Smooth muscle cell (in vitro differentiated cells): ENCODE data around the gene DZIP1. TPM values are rescaled to one million over a fixed set of nuclear protein-coding genes. Genes with fewer than 3 reads are reported as not detected.

Experiments
- DNase-seq: peaks from one replicate; lab custom pipeline; 2025; ENCODE audit not compliant: unreplicated experiment; lab: John Stamatoyannopoulos, UW
- H2AFZ ChIP-seq: fragments of 200-600 bp; sonication (generic); 2 replicates; pipeline ENCODE4 v1.6.0; 2016; ENCODE audit warnings: antibody characterized with exemption, low read depth, mild to moderate bottlenecking
- H3F3A ChIP-seq: fragments of 200-600 bp; sonication (generic); 2 replicates; pipeline ENCODE4 v1.6.0; 2017; ENCODE audit warnings: antibody characterized with exemption, low read depth
- H3K27ac ChIP-seq: fragments of 200-600 bp; sonication (generic); 2 replicates; pipeline ENCODE4 v1.5.1; 2016; ENCODE audit warnings: low read depth, mild to moderate bottlenecking
- H3K27me3 ChIP-seq: fragments of 200-600 bp; sonication (generic); 2 replicates; pipeline ENCODE4 v1.6.1; 2016; ENCODE audit warnings: low read depth, mild to moderate bottlenecking
- H3K36me3 ChIP-seq: fragments of 200-600 bp; sonication (generic); 2 replicates; pipeline ENCODE4 v1.5.1; 2016; ENCODE audit warnings: low read depth
- H3K4me1 ChIP-seq: fragments of 200-600 bp; sonication (generic); 2 replicates; pipeline ENCODE4 v1.5.1; 2016; ENCODE audit warnings: low read depth
- H3K4me2 ChIP-seq: fragments of 200-600 bp; sonication (generic); 2 replicates; pipeline ENCODE4 v1.6.0; 2016; ENCODE audit warnings: mild to moderate bottlenecking
- H3K4me3 ChIP-seq: fragments of 200-600 bp; sonication (generic); 2 replicates; pipeline ENCODE4 v1.5.1; 2016; ENCODE audit warnings: mild to moderate bottlenecking
- H3K79me2 ChIP-seq: fragments of 200-600 bp; sonication (generic); 2 replicates; pipeline ENCODE4 v1.6.0; 2016; ENCODE audit warnings: low read depth, mild to moderate bottlenecking
- H3K9ac ChIP-seq: fragments of 200-600 bp; sonication (generic); 2 replicates; pipeline ENCODE4 v1.6.0; 2016; ENCODE audit warnings: low read depth
- H3K9me3 ChIP-seq: fragments of 200-600 bp; sonication (generic); replicated peaks from 2 replicates; pipeline ENCODE4 v1.5.1; 2016; ENCODE audit warnings: low read depth
- H4K20me1 ChIP-seq: fragments of 200-600 bp; sonication (generic); 2 replicates; pipeline ENCODE4 v1.6.0; 2016; ENCODE audit warnings: low read depth
- CTCF ChIP-seq: fragments of 200-600 bp; sonication (generic); IDR thresholded peaks from 2 replicates; pipeline ENCODE4 v1.5.1; 2017; ENCODE audit warnings: borderline replicate concordance, mild to moderate bottlenecking, antibody characterized with exemption; ENCODE audit not compliant: insufficient read depth, poor library complexity, severe bottlenecking
- WGBS: methylation state at CpG from one replicate; pipeline ENCODE4 v1.1.7; 2016; ENCODE audit warnings: low lambda C conversion rate; 5-methylcytosine and 5-hydroxymethylcytosine counted together
- polyA plus RNA-seq: library from polyadenylated mRNA; unstranded; fragments of >200 nt; fragmentation: Nextera tagmentation; extraction: Ambion mirVana; gene quantifications from 2 replicates; pipeline ENCODE4 v1.2.1, GENCODE V29; 2016
- total RNA-seq: library from RNA; depleted of rRNA; stranded (reverse); fragments of >200 nt; gene quantifications from 2 replicates; pipeline ENCODE4 v1.2.3, GENCODE V29; 2014

The DZIP1 gene
- total and polyA plus RNA-seq, 2 experiments from 2014 or later, result 15.2 to 23.6 TPM

GRCh38 chr13:95620825-95621498, 23.5 kb downstream of the DZIP1 start:
- H3K9me3 ChIP-seq, result no peaks in the 10 kb centered on the region
- H4K20me1 ChIP-seq, result peaks cover 9% of the 10 kb centered on the region
- H3K4me2 ChIP-seq, result no peak overlapping the region
- H3K27me3 ChIP-seq, result no peaks in the 10 kb centered on the region
- H3K4me3 ChIP-seq, result no peak overlapping the region
- no peaks in the 10 kb centered on the region for H3K79me2 ChIP-seq
- no peak for TF ChIP-seq CTCF
- WGBS, result 97% methylated on average over 10 of the region's 10 CpGs
- H3K27ac ChIP-seq, result no peak overlapping the region
- H3K9ac ChIP-seq, result no peak overlapping the region
- peaks cover 19% of the 10 kb centered on the region for H3K36me3 ChIP-seq
- H3K4me1 ChIP-seq, result no peaks in the 10 kb centered on the region
- H3F3A ChIP-seq, result no peaks in the 10 kb centered on the region
- DNase-seq, result no peak
- no peak overlapping the region for H2AFZ ChIP-seq

- H3K4me3 ChIP-seq, result no peak overlapping the region
- H2AFZ ChIP-seq, result no peak overlapping the region
- no peak overlapping the region for H3K9ac ChIP-seq
- WGBS, result 95% methylated on average over 2 of the region's 2 CpGs
- H3K27me3 ChIP-seq, result no peaks in the 10 kb centered on the region
- H3F3A ChIP-seq, result no peaks in the 10 kb centered on the region
- peaks cover 19% of the 10 kb centered on the region for H3K36me3 ChIP-seq
- H3K4me2 ChIP-seq, result no peak overlapping the region
- no peak for DNase-seq
- no peak for TF ChIP-seq CTCF
- no peaks in the 10 kb centered on the region for H3K9me3 ChIP-seq
- H4K20me1 ChIP-seq, result peaks cover 3% of the 10 kb centered on the region
- no peaks in the 10 kb centered on the region for H3K79me2 ChIP-seq
- no peaks in the 10 kb centered on the region for H3K4me1 ChIP-seq
- no peak overlapping the region for H3K27ac ChIP-seq
Measured at GRCh38 chr13:95620030-95620824, 24.3 kb downstream of the DZIP1 start.

GRCh38 chr13:95615539-95615938, 29.0 kb downstream of the DZIP1 start:
- Histone ChIP-seq H3K9me3 (no peaks in the 10 kb centered on the region), H3K36me3 (peaks cover 26% of the 10 kb centered on the region), H3K27me3 (no peaks in the 10 kb centered on the region), H3K4me2 (no peak overlapping the region), H2AFZ (no peak overlapping the region), H3K4me1 (no peaks in the 10 kb centered on the region), H3K79me2 (no peaks in the 10 kb centered on the region), H3K4me3 (no peak overlapping the region), H3F3A (no peaks in the 10 kb centered on the region), H3K27ac (no peak overlapping the region), H3K9ac (no peak overlapping the region), H4K20me1 (peaks cover 3% of the 10 kb centered on the region)
- WGBS, result 87% methylated on average over 3 of the region's 3 CpGs
- DNase-seq, result no peak
- TF ChIP-seq CTCF, result no peak
